GM23338 (cell line): ENCODE measurements around the gene NFIA. TPM values are rescaled to one million over a fixed set of nuclear protein-coding genes. Genes with fewer than 3 reads are reported as not detected.

Experiments used
- ATAC-seq: fragments of 200-7000 bp; cut with Tn5 transposase; 3 replicates; pipeline ENCODE4 v1.9.1; 2020
- DNase-seq: peaks from one replicate; pipeline ENCODE4 v3.0.0-alpha.2; 2015; ENCODE audit warnings: low spot score
- H2AFZ ChIP-seq: fragments of 200-600 bp; sonication (generic); 2 replicates; pipeline ENCODE4 v1.8.0; 2016; ENCODE audit warnings: antibody characterized with exemption, mild to moderate bottlenecking, moderate library complexity
- H3F3A ChIP-seq: fragments of 200-600 bp; sonication (generic); replicated peaks from 2 replicates; pipeline ENCODE4 v1.8.0; 2017; ENCODE audit warnings: antibody characterized with exemption, mixed run types, low read depth
- H3K27ac ChIP-seq: fragments of 200-600 bp; sonication (generic); 2 replicates; pipeline ENCODE4 v1.6.1; 2016; ENCODE audit warnings: low read depth
- H3K27me3 ChIP-seq: fragments of 200-600 bp; sonication (generic); 2 replicates; pipeline ENCODE4 v1.8.0; 2016; ENCODE audit warnings: mild to moderate bottlenecking, mixed run types, moderate library complexity; ENCODE audit not compliant: insufficient read depth
- H3K36me3 ChIP-seq: fragments of 200-600 bp; sonication (generic); 2 replicates; pipeline ENCODE4 v1.8.0; 2016; ENCODE audit warnings: mild to moderate bottlenecking; ENCODE audit not compliant: insufficient read depth
- H3K4me1 ChIP-seq: fragments of 200-600 bp; sonication (generic); 2 replicates; pipeline ENCODE4 v1.8.0; 2016; ENCODE audit warnings: mild to moderate bottlenecking, moderate library complexity; ENCODE audit not compliant: insufficient read depth
- H3K4me2 ChIP-seq: fragments of 200-600 bp; sonication (generic); 2 replicates; pipeline ENCODE4 v1.7.1; 2017; ENCODE audit warnings: mixed run types
- H3K4me3 ChIP-seq: fragments of 200-600 bp; sonication (generic); 2 replicates; pipeline ENCODE4 v1.6.1; 2016; ENCODE audit warnings: mixed run types
- H3K79me2 ChIP-seq: fragments of 200-600 bp; sonication (generic); replicated peaks from 2 replicates; pipeline ENCODE4 v1.8.0; 2017; ENCODE audit warnings: mild to moderate bottlenecking; ENCODE audit not compliant: insufficient read depth
- H3K9me2 ChIP-seq: fragments of 200-600 bp; sonication (generic); 2 replicates; pipeline ENCODE4 v1.8.0; 2017; ENCODE audit not compliant: insufficient read depth
- H4K20me1 ChIP-seq: fragments of 200-600 bp; sonication (generic); replicated peaks from 2 replicates; pipeline ENCODE4 v1.8.0; 2017; ENCODE audit warnings: mild to moderate bottlenecking; ENCODE audit not compliant: insufficient read depth
- H3K27ac Mint-ChIP-seq: 2 replicates; pipeline ENCODE4 v1.8.0; 2020; ENCODE audit warnings: inconsistent platforms, mild to moderate bottlenecking, moderate library complexity, mixed read lengths
- H3K27me3 Mint-ChIP-seq: 3 replicates; pipeline ENCODE4 v1.8.0; 2022; ENCODE audit warnings: low read depth, mild to moderate bottlenecking, moderate library complexity, mixed read lengths, inconsistent platforms; ENCODE audit not compliant: insufficient read depth, poor library complexity
- H3K36me3 Mint-ChIP-seq: 3 replicates; pipeline ENCODE4 v1.8.0; 2021; ENCODE audit warnings: low read depth, mild to moderate bottlenecking, inconsistent platforms, moderate library complexity, mixed read lengths
- H3K4me1 Mint-ChIP-seq: 3 replicates; pipeline ENCODE4 v1.8.0; 2020; ENCODE audit warnings: mild to moderate bottlenecking, inconsistent platforms, mixed read lengths
- H3K4me3 Mint-ChIP-seq: 3 replicates; pipeline ENCODE4 v1.8.0; 2021; ENCODE audit warnings: moderate library complexity, mild to moderate bottlenecking, inconsistent platforms, mixed read lengths
- H3K9me3 Mint-ChIP-seq: 3 replicates; pipeline ENCODE4 v1.8.0; 2020; ENCODE audit warnings: moderate library complexity, mild to moderate bottlenecking, inconsistent platforms, mixed read lengths
- CREB1 ChIP-seq: fragments of 250-450 bp; sonication (Bioruptor Pico); IDR thresholded peaks from 2 replicates; pipeline ENCODE4 v1.5.0; 2020; ENCODE audit warnings: low read depth, mild to moderate bottlenecking, moderate library complexity
- ETS1 ChIP-seq: IDR thresholded peaks from 2 replicates; pipeline ENCODE4 v1.6.1; 2016; ENCODE audit warnings: antibody characterized with exemption
- POLR2AphosphoS5 ChIP-seq: IDR thresholded peaks from 2 replicates; pipeline ENCODE4 v1.6.1; 2016; ENCODE audit warnings: antibody characterized with exemption, low read depth
- REST ChIP-seq: IDR thresholded peaks from one replicate; pipeline ENCODE4 v1.6.1; 2018; ENCODE audit warnings: antibody characterized with exemption; ENCODE audit not compliant: unreplicated experiment
- ZNF114 ChIP-seq: fragments of 250-450 bp; sonication (Bioruptor Pico); IDR thresholded peaks from 2 replicates; pipeline ENCODE4 v1.5.0; 2020; ENCODE audit warnings: mild to moderate bottlenecking, moderate library complexity
- ZNF331 ChIP-seq: fragments of 250-450 bp; sonication (Bioruptor Pico); IDR thresholded peaks from 2 replicates; pipeline ENCODE4 v1.5.0; 2020; ENCODE audit warnings: low read depth, mild to moderate bottlenecking, moderate library complexity
- ZNF462 ChIP-seq: fragments of 250-450 bp; sonication (Bioruptor Pico); IDR thresholded peaks from 2 replicates; pipeline ENCODE4 v1.5.0; 2020; ENCODE audit warnings: mild to moderate bottlenecking, moderate library complexity
- polyA plus RNA-seq: library from polyadenylated mRNA; unstranded; fragments of >200 nt; fragmentation: Nextera tagmentation; extraction: Ambion mirVana; gene quantifications from 2 replicates; pipeline ENCODE4 v1.2.1, GENCODE V29; 2016
- total RNA-seq: library from RNA; depleted of rRNA; stranded (reverse); fragments of >200 nt; shearing (Covaris generic); gene quantifications from 2 replicates; pipeline ENCODE4 v1.2.3, GENCODE V29; 2014

The NFIA gene
- total and polyA plus RNA-seq, 2 experiments from 2014 or later = 0.97 to 2.3 TPM

- DNase-seq = peak; percentile 83
- Mint-ChIP-seq H3K4me3 (no peak overlapping the region), H3K27ac (peak overlapping the region; percentile 60; the same call in 1 of the 2 replicates), H3K36me3 (peaks cover 17% of the 10 kb centered on the region), H3K27me3 (peaks cover 1% of the 10 kb centered on the region), H3K4me1 (peaks cover 44% of the 10 kb centered on the region), H3K9me3 (peaks cover 15% of the 10 kb centered on the region)
- no peaks in the 10 kb centered on the region for H4K20me1 ChIP-seq
- no peak for TF ChIP-seq POLR2AphosphoS5
- no peak for TF ChIP-seq ZNF114 (CRISPR knock-in tag)
- TF ChIP-seq ZNF462 (CRISPR knock-in tag) = peak; percentile 65; the same call in 1 of the 2 replicates
- TF ChIP-seq REST = no peak
- no peak for TF ChIP-seq ZNF331 (CRISPR knock-in tag)
- peak; percentile 54; the same call in 1 of the 2 replicates for TF ChIP-seq CREB1 (CRISPR knock-in tag)
- TF ChIP-seq ETS1 = no peak
- peak; percentile 87 for ATAC-seq
- H3K9me2 ChIP-seq = no peaks in the 10 kb centered on the region
- no peak overlapping the region for H2AFZ ChIP-seq
- H3K4me1 ChIP-seq = peaks cover 29% of the 10 kb centered on the region
- no peaks in the 10 kb centered on the region for H3K79me2 ChIP-seq
- H3K27me3 ChIP-seq = no peaks in the 10 kb centered on the region
- H3F3A ChIP-seq = no peaks in the 10 kb centered on the region
- no peak overlapping the region for H3K4me3 ChIP-seq
- no peaks in the 10 kb centered on the region for H3K36me3 ChIP-seq
- peak overlapping the region; percentile 27 for H3K4me2 ChIP-seq
- peak overlapping the region; percentile 72; the same call in 1 of the 2 replicates for H3K27ac ChIP-seq
Observed at GRCh38 chr1:61300899-61301298, 218.5 kb downstream of the NFIA start.
